Right lobe of liver (tissue), 4 donors: ENCODE measurements around the gene IDH1.

ENCODE experiments used
- CTCF ChIP-seq, 4 donors: fragments of 200-600 bp in 3 of 4; fragments of 450-650 bp in 1 of 4; IDR thresholded peaks; one replicate each; pipeline versions ENCODE4 v1.5.1 to v1.8.0; 2016 to 2022; ENCODE audit warnings: antibody characterized with exemption in 4 of 4, mild to moderate bottlenecking in 2 of 4
- POLR2A ChIP-seq: fragments of 450-650 bp; IDR thresholded peaks from one replicate; pipeline ENCODE4 v1.6.1; 2017; ENCODE audit warnings: antibody characterized with exemption, mild to moderate bottlenecking
- donor health status: DM: no; HTN: no; CAD: no.
- donor health status: DM: no; HTN: no; CAD: no.
- donor health status: DM: no; HTN: yes; CAD: no.

DNA sequence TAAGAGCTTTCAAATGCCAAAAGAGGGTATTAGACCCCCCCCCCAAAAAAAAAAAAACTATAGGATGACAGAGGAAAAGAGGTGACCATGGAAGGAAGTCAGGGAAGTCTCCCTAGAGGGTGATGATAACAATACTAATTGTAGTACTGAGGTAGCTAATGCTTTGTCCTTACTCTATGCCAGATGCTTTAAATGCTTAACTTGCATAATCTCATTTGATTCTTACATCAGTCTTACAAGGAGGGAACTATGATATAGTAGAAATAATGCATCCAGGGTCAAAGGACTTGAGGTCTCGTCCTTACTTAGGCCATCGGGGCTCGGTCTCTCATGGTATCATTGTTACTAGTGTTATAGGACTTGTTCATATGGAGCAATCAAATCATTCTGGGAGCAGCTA is 9.1 kb downstream of the IDH1 start:
- TF ChIP-seq CTCF (IDR thresholded peaks at IDR 0.05) (no peak), POLR2A (no peak)
